Measurements from ENCODE around the gene OR1C1. TPM values are rescaled to one million over a fixed set of nuclear protein-coding genes. Genes with fewer than 3 reads are reported as not detected.

Gene OR1C1
- polyA plus RNA-seq, 1 donor (not counting 4 experiments of a cell fraction or from before 2014, with no cell fraction given): not detected

DNA sequence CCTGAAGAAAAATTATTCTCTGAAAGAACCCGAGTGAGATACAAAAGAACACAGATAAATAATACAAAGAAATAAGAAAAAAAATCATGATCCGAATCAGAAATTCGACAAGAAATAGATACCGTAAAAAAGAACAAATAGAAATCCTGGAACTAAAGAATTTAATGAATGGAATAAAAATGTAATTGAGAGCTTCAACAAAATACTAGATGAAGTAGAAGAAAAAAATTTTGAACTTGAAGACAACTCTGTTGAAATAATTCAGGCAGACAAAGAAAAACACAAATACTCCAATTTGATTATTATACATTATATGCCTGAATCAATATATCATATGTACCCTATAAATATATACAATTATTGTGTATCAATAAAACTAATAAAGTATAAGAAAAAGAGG, 39.1 kb downstream of the OR1C1 start:
- Histone ChIP-seq H3K4me1 (ENCODE audit: control insufficient read depth, extremely low read depth, insufficient read depth, low read length) (no peaks in the 10 kb centered on the region), H3K27me3 (ENCODE audit: control insufficient read depth, extremely low read depth, insufficient read depth, low read length) (no peaks in the 10 kb centered on the region), H3K9me1 (ENCODE audit: control insufficient read depth, extremely low read depth, insufficient read depth, low read length) (no peaks in the 10 kb centered on the region), H3K9me3 (ENCODE audit: control insufficient read depth, low read depth, low read length) (peaks cover 2% of the 10 kb centered on the region), H3K79me2 (ENCODE audit: control insufficient read depth, insufficient read depth, low read length) (no peaks in the 10 kb centered on the region), H3K4me2 (ENCODE audit: control insufficient read depth, extremely low read depth, insufficient read depth, low read depth, low read length) (no peak overlapping the region), H3K36me3 (ENCODE audit: control insufficient read depth in 2 of 2, extremely low read depth in 1 of 2, insufficient read depth in 2 of 2, low read length in 2 of 2) (no peaks in the 10 kb centered on the region), H4K20me1 (ENCODE audit: control insufficient read depth, extremely low read depth, insufficient read depth, low read length) (no peaks in the 10 kb centered on the region), H2AFZ (ENCODE audit: control insufficient read depth, low read length) (no peak overlapping the region), H3K9ac (ENCODE audit: control insufficient read depth, extremely low read depth, insufficient read depth, low read length) (no peak overlapping the region), H3K27ac (ENCODE audit: control insufficient read depth, insufficient read depth, low read length) (no peak overlapping the region), H3K4me3 (ENCODE audit: control insufficient read depth in 2 of 3, extremely low read depth in 1 of 3, insufficient read depth in 2 of 3, low read depth in 1 of 3, low read length in 3 of 3) (no peak overlapping the region)
- no peak for TF ChIP-seq CTCF (optimal IDR thresholded peaks at IDR 0.05 in 1 of 3, IDR thresholded peaks at IDR 0.05 in 1 of 3, conservative IDR thresholded peaks at IDR 0.05 in 1 of 3; ENCODE audit: extremely low read depth in 1 of 3, insufficient read depth in 2 of 3, low read length in 3 of 3)
- no peak for TF ChIP-seq EZH2 (IDR thresholded peaks at IDR 0.05; ENCODE audit: low read length)
- dilution Hi-C loops (cut with MboI; ENCODE audit: extremely low pct_ligation_motif_present, low sequenced_read_pairs): no loop called here
- no peak for DNase-seq (ENCODE audit: low read depth, low spot score)
- no peak for FAIRE-seq

DNA sequence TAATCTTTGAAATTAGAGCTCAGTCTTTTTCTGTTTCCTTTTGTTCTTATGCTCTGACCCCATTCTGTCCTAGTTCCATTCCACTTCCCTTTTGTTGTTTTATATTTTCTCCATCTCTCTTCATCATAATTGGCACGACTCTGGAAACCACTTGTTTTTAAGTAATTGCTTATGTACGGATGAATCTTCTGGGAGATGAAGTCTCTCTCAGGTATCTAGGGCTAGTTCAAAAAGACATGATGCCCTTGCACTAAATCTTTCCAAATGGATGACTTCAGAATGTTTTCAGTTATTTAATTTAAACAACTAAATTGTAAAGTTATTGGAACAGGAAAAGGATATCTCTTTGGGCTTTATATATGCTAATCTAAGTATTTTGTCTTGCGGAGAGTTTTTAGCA, 43.8 kb downstream of the OR1C1 start, which contains the start of gene OR6F1:
TSS of gene OR6F1 (minus strand) at position 101 of the 400 bp plus-strand sequence. CDS start 3,891 bp downstream, outside the sequence.
- H3K4me2 ChIP-seq (ENCODE audit: control insufficient read depth, extremely low read depth, insufficient read depth, low read depth, low read length): no peak within 1 kb of the TSS
- no peak for TF ChIP-seq CTCF (optimal IDR thresholded peaks at IDR 0.05 in 1 of 3, IDR thresholded peaks at IDR 0.05 in 1 of 3, conservative IDR thresholded peaks at IDR 0.05 in 1 of 3; ENCODE audit: extremely low read depth in 1 of 3, insufficient read depth in 2 of 3, low read length in 3 of 3)
- TF ChIP-seq EZH2 (IDR thresholded peaks at IDR 0.05; ENCODE audit: low read length): no peak
- no peak within 1 kb of the TSS for H2AFZ ChIP-seq (ENCODE audit: control insufficient read depth, low read length)
- H3K27ac ChIP-seq (ENCODE audit: control insufficient read depth, insufficient read depth, low read length): no peak within 1 kb of the TSS
- no peak within 1 kb of the TSS for H3K9ac ChIP-seq (ENCODE audit: control insufficient read depth, extremely low read depth, insufficient read depth, low read length)
- peaks cover 4% of the 10 kb centered on the region for H3K9me3 ChIP-seq (ENCODE audit: control insufficient read depth, low read depth, low read length)
- H3K4me1 ChIP-seq (ENCODE audit: control insufficient read depth, extremely low read depth, insufficient read depth, low read length): no peaks in the 10 kb centered on the region
- dilution Hi-C loops (cut with MboI; ENCODE audit: extremely low pct_ligation_motif_present, low sequenced_read_pairs): no loop called here
- no peaks in the 10 kb centered on the region for H4K20me1 ChIP-seq (ENCODE audit: control insufficient read depth, extremely low read depth, insufficient read depth, low read length)
- no peaks in the 10 kb centered on the region for H3K79me2 ChIP-seq (ENCODE audit: control insufficient read depth, insufficient read depth, low read length)
- no peaks in the 10 kb centered on the region for H3K36me3 ChIP-seq (ENCODE audit: control insufficient read depth in 2 of 2, extremely low read depth in 1 of 2, insufficient read depth in 2 of 2, low read length in 2 of 2)
- DNase-seq (ENCODE audit: low read depth, low spot score) (no peak), FAIRE-seq (no peak)
- no peaks in the 10 kb centered on the region for H3K27me3 ChIP-seq (ENCODE audit: control insufficient read depth, extremely low read depth, insufficient read depth, low read length)
- no peaks in the 10 kb centered on the region for H3K9me1 ChIP-seq (ENCODE audit: control insufficient read depth, extremely low read depth, insufficient read depth, low read length)
- H3K4me3 ChIP-seq (ENCODE audit: control insufficient read depth in 2 of 3, extremely low read depth in 1 of 3, insufficient read depth in 2 of 3, low read depth in 1 of 3, low read length in 3 of 3): no peak within 1 kb of the TSS

Data from keratinocyte (primary cell).